Parathyroid adenoma (tissue), 2 donors: ENCODE results near the gene MAPK8IP3.

Experiments
- H2AFZ ChIP-seq: fragments of 300-600 bp; sonication (generic); one replicate; pipeline ENCODE4 v1.7.0; 2017; ENCODE audit warnings: antibody characterized with exemption, mild to moderate bottlenecking
- H3K27ac ChIP-seq: fragments of 300-600 bp; sonication (generic); one replicate; pipeline ENCODE4 v1.7.0; 2017
- H3K27me3 ChIP-seq: fragments of 300-600 bp; sonication (generic); one replicate; pipeline ENCODE4 v1.7.0; 2017; ENCODE audit warnings: low read length; ENCODE audit not compliant: control insufficient read depth, insufficient read depth
- H3K36me3 ChIP-seq: fragments of 300-600 bp; sonication (generic); one replicate; pipeline ENCODE4 v1.7.0; 2017; ENCODE audit warnings: low read length; ENCODE audit not compliant: control insufficient read depth, insufficient read depth
- H3K4me1 ChIP-seq: fragments of 300-600 bp; sonication (generic); one replicate; pipeline ENCODE4 v1.7.0; 2017; ENCODE audit warnings: control low read depth
- H3K4me2 ChIP-seq: fragments of 300-600 bp; sonication (generic); one replicate; pipeline ENCODE4 v1.7.0; 2017; ENCODE audit warnings: low read length
- H3K4me3 ChIP-seq: fragments of 300-600 bp; sonication (generic); one replicate; pipeline ENCODE4 v1.7.0; 2017; ENCODE audit warnings: low read depth, low read length
- H3K79me2 ChIP-seq: fragments of 300-600 bp; sonication (generic); one replicate; pipeline ENCODE4 v1.7.0; 2017; ENCODE audit warnings: control low read depth
- H3K9ac ChIP-seq: fragments of 300-600 bp; sonication (generic); one replicate; pipeline ENCODE4 v1.7.0; 2017; ENCODE audit warnings: mild to moderate bottlenecking
- H3K9me3 ChIP-seq: fragments of 300-600 bp; sonication (generic); one replicate; pipeline ENCODE4 v1.7.0; 2017; ENCODE audit warnings: low read length; ENCODE audit not compliant: control insufficient read depth
- TF ChIP-seq, protein P1 (sequence below): fragments of 300-600 bp; sonication (generic); IDR thresholded peaks from one replicate; pipeline ENCODE4 v1.7.0; 2017; ENCODE audit warnings: antibody characterized with exemption, mild to moderate bottlenecking
- donor health status: primary hyperparathyroidism.

The MAPK8IP3 gene

DNA sequence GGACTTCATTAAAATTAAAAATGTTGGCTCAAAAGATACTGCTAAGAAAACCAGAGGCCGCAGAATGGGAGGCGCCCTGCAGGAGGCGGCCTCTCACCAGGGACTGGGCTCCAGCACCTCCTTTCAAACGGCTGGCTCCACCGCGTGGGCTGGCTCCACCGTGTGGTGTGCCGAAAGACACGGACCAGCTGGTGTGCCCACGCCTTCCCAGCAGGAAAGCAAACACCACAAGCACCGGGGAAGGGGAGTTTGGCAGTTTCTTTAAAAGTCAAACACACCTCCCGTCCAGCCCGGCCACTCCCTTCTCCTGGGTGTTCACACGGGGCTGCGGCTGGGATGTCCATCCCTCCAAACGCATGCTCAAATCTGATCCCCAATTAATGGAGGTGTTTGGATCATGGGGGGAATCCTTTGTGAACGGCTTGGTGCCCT, 106.8 kb downstream of the MAPK8IP3 start:
- H3K27me3 ChIP-seq = no peaks in the 10 kb centered on the region
- no peaks in the 10 kb centered on the region for H3K36me3 ChIP-seq
- TF ChIP-seq, protein P1, sequence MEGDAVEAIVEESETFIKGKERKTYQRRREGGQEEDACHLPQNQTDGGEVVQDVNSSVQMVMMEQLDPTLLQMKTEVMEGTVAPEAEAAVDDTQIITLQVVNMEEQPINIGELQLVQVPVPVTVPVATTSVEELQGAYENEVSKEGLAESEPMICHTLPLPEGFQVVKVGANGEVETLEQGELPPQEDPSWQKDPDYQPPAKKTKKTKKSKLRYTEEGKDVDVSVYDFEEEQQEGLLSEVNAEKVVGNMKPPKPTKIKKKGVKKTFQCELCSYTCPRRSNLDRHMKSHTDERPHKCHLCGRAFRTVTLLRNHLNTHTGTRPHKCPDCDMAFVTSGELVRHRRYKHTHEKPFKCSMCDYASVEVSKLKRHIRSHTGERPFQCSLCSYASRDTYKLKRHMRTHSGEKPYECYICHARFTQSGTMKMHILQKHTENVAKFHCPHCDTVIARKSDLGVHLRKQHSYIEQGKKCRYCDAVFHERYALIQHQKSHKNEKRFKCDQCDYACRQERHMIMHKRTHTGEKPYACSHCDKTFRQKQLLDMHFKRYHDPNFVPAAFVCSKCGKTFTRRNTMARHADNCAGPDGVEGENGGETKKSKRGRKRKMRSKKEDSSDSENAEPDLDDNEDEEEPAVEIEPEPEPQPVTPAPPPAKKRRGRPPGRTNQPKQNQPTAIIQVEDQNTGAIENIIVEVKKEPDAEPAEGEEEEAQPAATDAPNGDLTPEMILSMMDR = peak; percentile 32

DNA sequence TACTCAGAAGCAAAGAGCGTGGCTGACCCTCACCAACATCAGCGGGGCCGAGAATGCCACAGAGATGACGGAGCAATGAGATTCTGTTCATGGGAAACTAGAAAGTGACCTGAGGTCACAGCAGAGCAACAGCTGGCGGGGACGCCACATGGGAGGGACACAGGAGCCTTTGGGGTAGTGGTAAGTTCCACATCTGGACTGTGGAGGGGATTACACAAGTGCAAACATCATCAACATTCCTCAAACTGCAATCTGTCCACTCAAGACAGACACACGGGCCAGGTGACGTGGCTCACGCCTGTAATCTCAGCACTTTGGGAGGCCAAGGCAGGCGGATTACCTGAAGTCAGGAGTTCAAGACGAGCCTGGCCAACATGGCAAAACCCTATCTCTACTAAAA, 109.5 kb downstream of the MAPK8IP3 start:
- Histone ChIP-seq H3K4me2 (no peak overlapping the region), H2AFZ (no peak overlapping the region), H3K9me3 (no peaks in the 10 kb centered on the region), H3K36me3 (no peaks in the 10 kb centered on the region), H3K9ac (no peak overlapping the region), H3K4me3 (no peak overlapping the region), H3K27me3 (no peaks in the 10 kb centered on the region), H3K4me1 (no peaks in the 10 kb centered on the region), H3K79me2 (peaks cover 12% of the 10 kb centered on the region), H3K27ac (no peak overlapping the region)
- TF ChIP-seq, protein P1 = no peak

More for the DNA sequence above, 106.8 kb downstream of the MAPK8IP3 start:
- Histone ChIP-seq H3K4me1 (no peaks in the 10 kb centered on the region), H2AFZ (no peak overlapping the region), H3K27ac (no peak overlapping the region), H3K4me3 (no peak overlapping the region), H3K9me3 (no peaks in the 10 kb centered on the region), H3K79me2 (peaks cover 16% of the 10 kb centered on the region), H3K9ac (no peak overlapping the region), H3K4me2 (no peak overlapping the region)

DNA sequence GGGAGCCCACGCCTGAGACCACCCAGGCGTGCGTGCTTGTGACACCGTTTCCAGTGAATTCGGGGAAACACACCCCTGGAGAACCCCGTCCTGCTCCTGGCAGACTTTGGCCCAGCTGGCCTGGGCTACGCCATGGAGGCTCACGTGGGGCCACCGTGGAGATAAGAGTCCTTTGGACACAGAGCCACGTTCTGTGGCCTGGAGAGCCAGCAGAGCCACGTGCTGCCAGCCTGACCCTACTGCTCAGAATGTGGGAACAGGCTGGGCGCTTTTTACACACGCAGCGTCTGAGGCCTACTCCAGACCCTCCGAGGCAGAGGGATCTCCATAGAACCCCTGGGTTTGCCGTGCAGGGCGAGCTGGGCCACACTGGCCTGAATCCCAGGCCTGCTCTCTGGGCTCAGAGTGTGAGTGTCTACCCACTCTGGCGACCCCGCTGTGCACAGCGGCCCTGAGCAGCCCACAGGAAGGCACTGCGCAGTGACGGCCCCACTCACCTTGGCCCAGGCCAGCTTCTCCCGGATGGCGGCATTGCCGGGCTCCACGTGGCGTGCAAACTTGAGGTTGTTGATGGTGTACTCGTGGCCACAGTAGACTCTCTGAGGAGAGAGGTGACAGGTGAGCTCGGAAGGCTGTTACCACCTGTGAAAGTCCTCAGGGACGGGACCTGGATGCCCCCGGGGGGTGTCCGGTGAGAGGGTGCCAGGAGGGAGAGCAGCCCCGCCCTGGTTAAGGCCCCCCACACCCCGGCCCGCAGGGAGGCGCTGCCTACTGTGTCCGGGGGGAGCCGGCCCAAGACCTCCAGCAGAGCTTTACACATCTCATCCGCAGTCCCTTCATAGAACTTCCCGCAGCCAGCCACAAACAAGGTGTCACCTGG, 110.6 kb downstream of the MAPK8IP3 start:
- H3K4me2 ChIP-seq = no peak overlapping the region
- H3K36me3 ChIP-seq = no peaks in the 10 kb centered on the region
- no peak overlapping the region for H2AFZ ChIP-seq
- peaks cover 20% of the 10 kb centered on the region for H3K79me2 ChIP-seq
- no peak overlapping the region for H3K4me3 ChIP-seq
- H3K9me3 ChIP-seq = no peaks in the 10 kb centered on the region
- H3K27ac ChIP-seq = no peak overlapping the region
- TF ChIP-seq, protein P1 = no peak
- H3K27me3 ChIP-seq = no peaks in the 10 kb centered on the region
- no peaks in the 10 kb centered on the region for H3K4me1 ChIP-seq
- H3K9ac ChIP-seq = no peak overlapping the region

- Histone ChIP-seq H3K36me3 (no peaks in the 10 kb centered on the region), H3K4me3 (no peak overlapping the region), H3K9me3 (no peaks in the 10 kb centered on the region), H3K4me2 (no peak overlapping the region), H2AFZ (no peak overlapping the region), H3K4me1 (no peaks in the 10 kb centered on the region), H3K9ac (no peak overlapping the region), H3K79me2 (peaks cover 24% of the 10 kb centered on the region), H3K27ac (no peak overlapping the region), H3K27me3 (no peaks in the 10 kb centered on the region)
- TF ChIP-seq, protein P1 = no peak
Observed at GRCh38 chr16:1817276-1817589, 111.2 kb downstream of the MAPK8IP3 start.

DNA sequence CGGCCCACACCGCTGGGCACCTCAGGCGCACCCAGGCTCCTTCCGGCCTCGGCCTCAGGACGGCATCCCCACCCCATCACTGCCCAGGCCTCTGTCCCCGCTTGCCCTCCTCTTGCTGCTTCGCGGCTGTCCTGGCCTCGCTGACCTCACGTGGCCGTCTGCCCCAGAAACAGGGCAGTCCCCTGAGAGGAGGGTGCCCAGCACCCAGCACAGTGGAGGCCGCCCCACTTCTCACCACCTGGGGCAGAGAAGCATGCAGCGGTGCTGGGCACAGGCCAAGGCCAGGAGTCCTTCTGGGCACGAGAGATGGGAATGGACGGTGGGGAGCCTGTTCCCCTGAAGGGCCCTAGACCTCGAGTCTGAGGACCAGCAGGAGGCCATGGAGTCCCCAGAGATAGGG, 111.7 kb downstream of the MAPK8IP3 start:
- Histone ChIP-seq H3K79me2 (peaks cover 29% of the 10 kb centered on the region), H2AFZ (no peak overlapping the region), H3K4me1 (no peaks in the 10 kb centered on the region), H3K9ac (no peak overlapping the region), H3K4me3 (no peak overlapping the region), H3K27me3 (no peaks in the 10 kb centered on the region), H3K9me3 (no peaks in the 10 kb centered on the region), H3K4me2 (no peak overlapping the region), H3K36me3 (no peaks in the 10 kb centered on the region), H3K27ac (no peak overlapping the region)
- TF ChIP-seq, protein P1 = no peak
